Stimulated activated CD4-positive, alpha-beta T cell treated with anti-CD3 and anti-CD28 coated beads, TNF-alpha, amount 100 ng/mL, for 24 hours (primary cell): ENCODE measurements around the gene CLDN14.
"Not testable (repeated sequence)": the region's sequence is repeated elsewhere in the genome, so short reads cannot be mapped to it uniquely, and the experiment has no call there.

ENCODE experiments used
- DNase-seq, 3 experiments: peaks; one replicate each; pipeline ENCODE4 v3.0.0-alpha.2; 2020; ENCODE audit warnings: low read depth in 3 of 3

Gene CLDN14

GRCh38 chr21:36501589-36501892 lies 21.6 kb upstream of the CLDN14 start:
- DNase-seq: no peak

- no peak for DNase-seq
These were observed 19.9 kb upstream of the CLDN14 start for GRCh38 chr21:36499578-36500471.

GRCh38 chr21:36494557-36494956 lies 14.6 kb upstream of the CLDN14 start:
- no peak for DNase-seq

GRCh38 chr21:36491209-36491910 lies 11.4 kb upstream of the CLDN14 start:
- no peak for DNase-seq

GRCh38 chr21:36489776-36490165 lies 9.8 kb upstream of the CLDN14 start:
- no peak for DNase-seq

GRCh38 chr21:36489103-36489775 lies 9.3 kb upstream of the CLDN14 start:
- DNase-seq: no peak

- no peak for DNase-seq
These were observed 7.9 kb upstream of the CLDN14 start for GRCh38 chr21:36487641-36488307.

- no peak for DNase-seq
These were observed 6.3 kb upstream of the CLDN14 start for GRCh38 chr21:36486246-36486645.

- no peak for DNase-seq
These were observed 5.6 kb upstream of the CLDN14 start for GRCh38 chr21:36485476-36485875.

- no peak for DNase-seq
These were observed 3.2 kb upstream of the CLDN14 start for GRCh38 chr21:36483095-36483494.

- no peak for DNase-seq
These were observed 2.8 kb upstream of the CLDN14 start for GRCh38 chr21:36482673-36483072.

- DNase-seq: no peak
These were observed 2.3 kb upstream of the CLDN14 start for GRCh38 chr21:36482181-36482580.

- no peak for DNase-seq
These were observed 1.7 kb upstream of the CLDN14 start for GRCh38 chr21:36481639-36482038.

- no peak for DNase-seq
These were observed 696 bp upstream of the CLDN14 start for GRCh38 chr21:36480618-36481017.

- no peak for DNase-seq
These were observed 981 bp downstream of the CLDN14 start for GRCh38 chr21:36478941-36479340.

- DNase-seq: peak in 1 of 3 experiments; percentile 34
These were observed 1.7 kb downstream of the CLDN14 start for GRCh38 chr21:36478207-36478701.

- DNase-seq: no peak
These were observed 2.4 kb downstream of the CLDN14 start for GRCh38 chr21:36477559-36477958.

GRCh38 chr21:36477001-36477400 lies 2.9 kb downstream of the CLDN14 start:
- DNase-seq: no peak

GRCh38 chr21:36476541-36476940 lies 3.4 kb downstream of the CLDN14 start:
- DNase-seq: not testable (repeated sequence)

GRCh38 chr21:36474591-36474990 lies 5.3 kb downstream of the CLDN14 start:
- DNase-seq: no peak

GRCh38 chr21:36473203-36473602 lies 6.7 kb downstream of the CLDN14 start:
- no peak for DNase-seq

GRCh38 chr21:36472377-36472776 lies 7.5 kb downstream of the CLDN14 start:
- DNase-seq: no peak
